HEK293T (cell line): ENCODE results near the gene SUB1.

Source experiments
- FOXM1 ChIP-seq: fragments of 450-650 bp; IDR thresholded peaks from 2 replicates; pipeline ENCODE4 v1.6.1; 2017; ENCODE audit warnings: mild to moderate bottlenecking, borderline replicate concordance
- SUZ12 ChIP-seq: fragments of 450-650 bp; IDR thresholded peaks from 2 replicates; pipeline ENCODE4 v1.6.1; 2016; ENCODE audit warnings: mild to moderate bottlenecking

DNA sequence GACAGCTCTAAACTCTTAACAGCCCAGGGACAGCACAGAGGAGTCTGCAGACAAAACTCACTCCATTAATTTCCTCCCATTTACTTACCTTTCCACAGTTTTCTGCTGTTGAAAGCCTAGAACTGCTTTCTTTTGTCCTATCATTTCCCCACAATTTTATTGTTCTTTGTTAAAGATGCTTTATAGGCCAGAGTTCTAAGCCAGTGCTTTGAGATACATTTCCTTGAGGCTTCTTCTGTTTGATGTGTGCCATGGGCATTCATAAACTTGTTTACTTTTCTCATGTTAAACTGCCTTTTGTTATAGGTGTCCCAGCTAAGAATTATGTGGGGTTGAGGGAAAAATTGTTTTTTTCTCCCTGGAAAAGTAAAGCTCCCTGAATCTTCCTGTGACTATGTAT is 25.9 kb upstream of the SUB1 start:
- TF ChIP-seq SUZ12 (no peak), FOXM1 (no peak)
